ENCODE data around the gene GSTP1. TPM values are rescaled to one million over a fixed set of nuclear protein-coding genes. Genes with fewer than 3 reads are reported as not detected.
"Not testable (repeated sequence)": the region's sequence is repeated elsewhere in the genome, so short reads cannot be mapped to it uniquely, and the experiment has no call there.

The GSTP1 gene
- total RNA-seq, 2 donors from 2014 or later: 540 to 577 TPM

- H3K4me3 ChIP-seq: no peak overlapping the region
- 88% methylated on average over 1 of the region's 1 CpG for WGBS
- H3K27ac ChIP-seq: no peak overlapping the region
- intact Hi-C loops (cut with DNase I): no loop called here
- H3K36me3 ChIP-seq: no peaks in the 10 kb centered on the region
- DNase-seq (ENCODE audit: low spot score): no peak
- no peak for TF ChIP-seq POLR2A (IDR thresholded peaks at IDR 0.05)
- TF ChIP-seq, protein P1, sequence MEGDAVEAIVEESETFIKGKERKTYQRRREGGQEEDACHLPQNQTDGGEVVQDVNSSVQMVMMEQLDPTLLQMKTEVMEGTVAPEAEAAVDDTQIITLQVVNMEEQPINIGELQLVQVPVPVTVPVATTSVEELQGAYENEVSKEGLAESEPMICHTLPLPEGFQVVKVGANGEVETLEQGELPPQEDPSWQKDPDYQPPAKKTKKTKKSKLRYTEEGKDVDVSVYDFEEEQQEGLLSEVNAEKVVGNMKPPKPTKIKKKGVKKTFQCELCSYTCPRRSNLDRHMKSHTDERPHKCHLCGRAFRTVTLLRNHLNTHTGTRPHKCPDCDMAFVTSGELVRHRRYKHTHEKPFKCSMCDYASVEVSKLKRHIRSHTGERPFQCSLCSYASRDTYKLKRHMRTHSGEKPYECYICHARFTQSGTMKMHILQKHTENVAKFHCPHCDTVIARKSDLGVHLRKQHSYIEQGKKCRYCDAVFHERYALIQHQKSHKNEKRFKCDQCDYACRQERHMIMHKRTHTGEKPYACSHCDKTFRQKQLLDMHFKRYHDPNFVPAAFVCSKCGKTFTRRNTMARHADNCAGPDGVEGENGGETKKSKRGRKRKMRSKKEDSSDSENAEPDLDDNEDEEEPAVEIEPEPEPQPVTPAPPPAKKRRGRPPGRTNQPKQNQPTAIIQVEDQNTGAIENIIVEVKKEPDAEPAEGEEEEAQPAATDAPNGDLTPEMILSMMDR (IDR thresholded peaks at IDR 0.05): no peak
- no peaks in the 10 kb centered on the region for H3K27me3 ChIP-seq (replicated peaks; ENCODE audit: insufficient read depth)
- H3K4me1 ChIP-seq (replicated peaks): no peaks in the 10 kb centered on the region
- H3K9me3 ChIP-seq: no peaks in the 10 kb centered on the region
Observed at GRCh38 chr11:67596753-67597300, 13.2 kb downstream of the GSTP1 start.

GRCh38 chr11:67597458-67597857, 13.8 kb downstream of the GSTP1 start:
- H3K36me3 ChIP-seq; H3K4me3 ChIP-seq; H3K27me3 ChIP-seq (replicated peaks; ENCODE audit: insufficient read depth); H3K4me1 ChIP-seq (replicated peaks); intact Hi-C loops (cut with DNase I); DNase-seq (ENCODE audit: low spot score); H3K27ac ChIP-seq; H3K9me3 ChIP-seq: not testable (repeated sequence)
- 96% methylated on average over 3 of the region's 3 CpGs for WGBS

DNA sequence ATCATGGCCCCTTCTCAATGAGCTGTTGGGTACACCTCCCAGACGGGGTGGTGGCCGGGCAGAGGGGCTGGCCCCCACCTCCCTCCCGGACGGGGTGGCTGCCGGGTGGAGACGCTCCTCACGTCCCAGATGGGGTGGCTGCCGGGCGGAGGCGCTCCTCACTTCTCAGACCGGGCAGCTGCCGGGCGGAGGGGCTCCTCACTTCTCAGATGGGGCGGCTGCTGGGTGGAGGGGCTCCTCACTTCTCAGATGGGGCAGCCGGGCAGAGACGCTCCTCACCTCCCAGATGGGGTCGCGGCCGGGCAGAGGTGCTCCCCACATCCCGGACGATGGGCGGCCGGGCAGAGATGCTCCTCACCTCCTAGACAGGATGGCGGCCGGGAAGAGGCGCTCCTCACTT, 14.4 kb downstream of the GSTP1 start:
- H3K27me3 ChIP-seq (replicated peaks; ENCODE audit: insufficient read depth); H3K36me3 ChIP-seq; H3K4me1 ChIP-seq (replicated peaks); intact Hi-C loops (cut with DNase I); H3K4me3 ChIP-seq; H3K27ac ChIP-seq; DNase-seq (ENCODE audit: low spot score); H3K9me3 ChIP-seq: not testable (repeated sequence)
- 88% methylated on average over 15 of the region's 26 CpGs for WGBS

- intact Hi-C loops (cut with DNase I): no loop called here
- no peaks in the 10 kb centered on the region for H3K27me3 ChIP-seq (replicated peaks; ENCODE audit: insufficient read depth)
- 88% methylated on average over 1 of the region's 1 CpG for WGBS
- DNase-seq (ENCODE audit: low spot score): no peak
- H3K4me1 ChIP-seq (replicated peaks): no peaks in the 10 kb centered on the region
- H3K27ac ChIP-seq: no peak overlapping the region
- TF ChIP-seq POLR2AphosphoS5 (IDR thresholded peaks at IDR 0.05) (no peak), POLR2A (IDR thresholded peaks at IDR 0.05) (no peak)
- TF ChIP-seq, protein P1 (IDR thresholded peaks at IDR 0.05): no peak
- H3K4me3 ChIP-seq: no peak overlapping the region
- no peaks in the 10 kb centered on the region for H3K9me3 ChIP-seq
- H3K36me3 ChIP-seq: no peaks in the 10 kb centered on the region
Observed at GRCh38 chr11:67599149-67599548, 15.5 kb downstream of the GSTP1 start.

DNA sequence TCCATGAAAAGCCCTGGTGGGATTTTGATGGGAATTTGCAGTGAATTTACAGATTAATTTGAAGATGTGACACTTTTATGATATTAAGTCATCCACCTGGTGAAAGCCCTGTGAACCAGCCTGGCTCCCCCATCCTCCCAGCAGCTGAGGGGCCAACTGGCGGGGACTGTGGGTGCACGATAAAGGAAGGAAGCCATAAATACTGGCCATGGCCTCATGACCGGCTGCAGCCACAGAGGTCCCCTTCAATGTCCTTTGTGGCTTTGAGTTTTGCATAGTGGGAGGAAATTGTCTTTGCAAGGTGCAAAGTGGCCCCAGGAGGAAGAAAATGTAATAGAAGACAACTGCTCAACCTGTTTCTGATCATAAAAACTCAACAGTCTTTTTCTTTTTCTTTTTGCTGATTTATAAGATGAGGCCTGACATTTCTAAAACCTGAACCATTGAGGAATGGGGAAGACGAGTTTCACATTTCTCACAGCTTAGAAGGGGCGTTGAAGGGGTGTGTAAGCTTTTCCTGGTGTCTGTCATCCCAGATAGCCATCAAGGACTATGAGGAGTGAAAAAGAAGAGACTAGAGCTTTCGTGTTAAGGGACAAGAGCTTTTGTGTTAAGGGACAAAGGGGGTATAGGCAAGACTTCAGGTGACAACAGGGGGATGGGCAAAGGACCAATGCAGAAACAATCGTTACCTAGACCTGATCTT, 16.9 kb downstream of the GSTP1 start:
- no peaks in the 10 kb centered on the region for H3K36me3 ChIP-seq
- no peak overlapping the region for H3K4me3 ChIP-seq
- H3K27me3 ChIP-seq (replicated peaks; ENCODE audit: insufficient read depth): no peaks in the 10 kb centered on the region
- 44% methylated on average over 7 of the region's 7 CpGs for WGBS
- no peak overlapping the region for H3K27ac ChIP-seq
- H3K4me1 ChIP-seq (replicated peaks): no peaks in the 10 kb centered on the region
- TF ChIP-seq POLR2A (IDR thresholded peaks at IDR 0.05) (no peak), POLR2AphosphoS5 (IDR thresholded peaks at IDR 0.05) (no peak)
- TF ChIP-seq, protein P1 (IDR thresholded peaks at IDR 0.05): no peak
- H3K9me3 ChIP-seq: no peaks in the 10 kb centered on the region
- DNase-seq (ENCODE audit: low spot score): no peak
- intact Hi-C loops (cut with DNase I): no loop called here

- Histone ChIP-seq H3K4me1 (replicated peaks) (no peaks in the 10 kb centered on the region), H3K27me3 (replicated peaks; ENCODE audit: insufficient read depth) (no peaks in the 10 kb centered on the region), H3K36me3 (no peaks in the 10 kb centered on the region), H3K4me3 (no peak overlapping the region), H3K27ac (no peak overlapping the region), H3K9me3 (no peaks in the 10 kb centered on the region)
- intact Hi-C loops (cut with DNase I): no loop called here
- TF ChIP-seq, protein P1 (IDR thresholded peaks at IDR 0.05): no peak
- no peak for TF ChIP-seq POLR2AphosphoS5 (IDR thresholded peaks at IDR 0.05)
- no peak for TF ChIP-seq POLR2A (IDR thresholded peaks at IDR 0.05)
- 91% methylated on average over 7 of the region's 7 CpGs for WGBS
- no peak for DNase-seq (ENCODE audit: low spot score)
Observed at GRCh38 chr11:67601098-67601497, 17.5 kb downstream of the GSTP1 start.

GRCh38 chr11:67604119-67604518, 20.5 kb downstream of the GSTP1 start:
- H3K36me3 ChIP-seq; H3K4me1 ChIP-seq (replicated peaks); H3K9me3 ChIP-seq; H3K4me3 ChIP-seq; intact Hi-C loops (cut with DNase I); H3K27ac ChIP-seq; DNase-seq (ENCODE audit: low spot score); H3K27me3 ChIP-seq (replicated peaks; ENCODE audit: insufficient read depth): not testable (repeated sequence)
- 71% methylated on average over 2 of the region's 4 CpGs for WGBS
